ENCODE data around the gene MACROD2.
A peak's percentile ranks its signal among the peaks of the same experiment; 100 is the strongest.

MACROD2 gene

DNA sequence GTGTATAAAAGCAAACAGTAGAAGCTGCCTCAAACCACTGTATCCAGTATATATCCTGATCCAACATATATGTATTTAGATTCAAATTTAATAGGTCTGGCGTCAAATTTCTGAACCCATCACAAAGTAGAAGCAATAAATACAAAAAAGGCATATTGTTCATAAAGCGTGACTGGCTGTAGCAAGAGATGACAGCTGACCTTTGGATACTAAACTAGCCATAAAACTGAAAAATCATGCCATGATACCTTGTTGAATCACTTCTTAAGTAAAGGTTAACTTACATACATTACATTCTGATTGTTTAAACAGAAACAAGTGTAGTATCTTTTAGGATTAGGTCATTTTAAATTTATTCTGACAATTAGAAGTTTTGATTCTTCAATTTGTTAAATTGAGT, 714.1 kb downstream of the MACROD2 start:
- TF ChIP-seq, protein P1, sequence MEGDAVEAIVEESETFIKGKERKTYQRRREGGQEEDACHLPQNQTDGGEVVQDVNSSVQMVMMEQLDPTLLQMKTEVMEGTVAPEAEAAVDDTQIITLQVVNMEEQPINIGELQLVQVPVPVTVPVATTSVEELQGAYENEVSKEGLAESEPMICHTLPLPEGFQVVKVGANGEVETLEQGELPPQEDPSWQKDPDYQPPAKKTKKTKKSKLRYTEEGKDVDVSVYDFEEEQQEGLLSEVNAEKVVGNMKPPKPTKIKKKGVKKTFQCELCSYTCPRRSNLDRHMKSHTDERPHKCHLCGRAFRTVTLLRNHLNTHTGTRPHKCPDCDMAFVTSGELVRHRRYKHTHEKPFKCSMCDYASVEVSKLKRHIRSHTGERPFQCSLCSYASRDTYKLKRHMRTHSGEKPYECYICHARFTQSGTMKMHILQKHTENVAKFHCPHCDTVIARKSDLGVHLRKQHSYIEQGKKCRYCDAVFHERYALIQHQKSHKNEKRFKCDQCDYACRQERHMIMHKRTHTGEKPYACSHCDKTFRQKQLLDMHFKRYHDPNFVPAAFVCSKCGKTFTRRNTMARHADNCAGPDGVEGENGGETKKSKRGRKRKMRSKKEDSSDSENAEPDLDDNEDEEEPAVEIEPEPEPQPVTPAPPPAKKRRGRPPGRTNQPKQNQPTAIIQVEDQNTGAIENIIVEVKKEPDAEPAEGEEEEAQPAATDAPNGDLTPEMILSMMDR (conservative IDR thresholded peaks at IDR 0.05; ENCODE audit: low read length), result no peak
- no peak for DNase-seq (ENCODE audit: low read depth)
- H3K4me3 ChIP-seq (ENCODE audit: low read length), result no peak overlapping the region

DNA sequence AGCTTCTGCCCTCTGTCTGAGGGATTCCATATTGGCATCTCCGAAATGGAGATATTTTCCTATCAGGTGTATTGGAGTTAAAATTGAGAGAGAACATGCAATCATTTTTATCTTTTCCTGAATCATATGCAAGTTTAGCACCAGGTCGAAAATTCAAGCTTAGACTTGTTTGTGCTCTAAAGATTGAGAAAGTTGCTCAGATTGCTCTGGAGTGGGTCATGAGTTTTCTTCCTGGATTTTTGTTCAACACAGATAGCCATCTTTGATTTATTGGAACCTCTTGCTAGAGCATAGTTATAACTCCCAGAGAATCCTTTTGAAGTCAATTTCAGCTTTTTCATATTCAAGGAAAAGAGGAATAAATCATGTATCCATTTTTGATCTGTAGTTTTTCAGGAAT, 715.6 kb downstream of the MACROD2 start:
- no peak overlapping the region for H3K4me3 ChIP-seq (ENCODE audit: low read length)
- no peak for DNase-seq (ENCODE audit: low read depth)
- TF ChIP-seq, protein P1 (conservative IDR thresholded peaks at IDR 0.05; ENCODE audit: low read length), result no peak

DNA sequence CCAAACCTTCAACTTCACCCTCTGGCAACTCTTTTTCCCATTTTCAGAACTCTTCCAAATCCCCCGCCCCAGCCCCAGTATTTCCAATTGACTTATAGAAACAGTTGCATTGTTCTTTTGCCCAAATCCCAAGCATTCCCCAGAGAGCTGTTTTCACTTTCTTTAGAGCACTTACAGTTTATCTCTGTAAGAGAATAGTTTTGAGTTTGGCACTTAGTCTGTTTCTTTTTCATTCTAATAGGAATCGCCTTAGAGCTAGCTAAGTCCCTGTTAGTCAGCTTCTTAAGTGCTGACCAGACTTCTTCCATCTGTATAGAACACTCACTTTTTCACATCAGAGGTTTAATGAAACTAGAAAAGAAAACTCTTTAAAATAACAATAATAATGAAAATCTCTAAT, 716.3 kb downstream of the MACROD2 start:
- TF ChIP-seq, protein P1 (conservative IDR thresholded peaks at IDR 0.05; ENCODE audit: low read length), result no peak
- DNase-seq (ENCODE audit: low read depth), result peak; percentile 1
- H3K4me3 ChIP-seq (ENCODE audit: low read length), result no peak overlapping the region

DNA sequence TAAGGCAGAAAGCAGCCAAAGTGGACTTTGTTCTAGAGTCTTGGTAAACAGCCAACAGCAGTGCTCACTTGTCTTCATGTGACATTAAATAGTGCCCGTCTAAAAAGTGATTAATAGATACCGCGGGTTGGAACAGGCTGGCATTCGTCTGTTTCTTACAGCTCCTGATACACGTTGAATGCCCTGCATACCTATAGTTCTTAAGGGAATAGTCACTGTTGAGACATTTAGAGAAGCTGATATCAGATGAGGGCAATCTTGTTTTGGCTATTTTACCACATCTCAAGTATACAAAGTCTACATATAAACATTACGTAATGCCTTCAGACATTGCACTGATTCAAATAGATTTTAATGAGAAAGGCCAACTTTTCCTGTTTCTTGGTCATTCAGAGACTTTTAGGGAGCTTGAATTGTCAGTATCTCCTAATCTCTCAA, 717.0 kb downstream of the MACROD2 start:
- TF ChIP-seq, protein P1 (conservative IDR thresholded peaks at IDR 0.05; ENCODE audit: low read length), result no peak
- DNase-seq (ENCODE audit: low read depth), result peak; percentile 65
- no peak overlapping the region for H3K4me3 ChIP-seq (ENCODE audit: low read length)

DNA sequence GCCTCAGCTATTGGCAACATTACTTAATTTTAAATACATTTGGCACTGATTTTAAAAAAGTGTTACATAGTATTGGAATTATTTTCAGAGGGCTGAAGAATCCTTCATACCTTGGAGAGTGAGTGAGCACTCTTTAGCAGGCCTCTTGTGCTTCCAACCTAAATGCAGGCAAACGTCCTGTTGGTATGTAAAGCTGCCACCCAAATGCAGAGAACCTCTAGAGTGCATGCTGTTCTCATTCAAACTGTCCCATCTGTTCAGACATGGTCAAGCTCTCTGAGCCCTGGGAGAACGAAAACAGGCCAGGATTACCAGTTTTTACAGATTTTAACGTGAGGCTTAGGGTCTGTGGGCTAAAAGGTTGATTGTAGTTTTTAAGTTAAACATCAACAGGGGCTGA, 720.1 kb downstream of the MACROD2 start:
- H3K4me3 ChIP-seq (ENCODE audit: low read length), result no peak overlapping the region
- no peak for DNase-seq (ENCODE audit: low read depth)
- TF ChIP-seq, protein P1 (conservative IDR thresholded peaks at IDR 0.05; ENCODE audit: low read length), result no peak

DNA sequence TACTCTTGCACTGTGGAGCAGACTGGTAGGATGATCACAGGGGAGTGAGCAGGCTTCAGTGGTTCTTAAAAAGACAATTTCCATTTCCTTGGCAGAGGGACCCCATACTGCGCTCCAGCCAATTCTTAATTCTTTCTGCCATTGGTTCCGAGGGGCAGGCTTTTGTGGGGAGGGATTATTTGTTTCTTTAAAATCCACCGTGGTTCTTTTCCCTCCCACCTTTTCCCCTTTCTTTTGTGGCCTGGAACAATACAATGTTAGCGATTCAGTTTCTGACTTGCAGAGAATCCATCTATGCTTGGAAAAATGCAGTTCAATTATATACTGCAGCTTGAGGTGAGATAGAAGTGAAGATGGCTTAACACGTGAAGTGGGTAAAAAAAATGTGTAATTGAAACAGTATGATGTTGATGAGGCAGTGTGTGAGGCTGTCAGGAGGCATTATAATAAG, 721.1 kb downstream of the MACROD2 start:
- H3K4me3 ChIP-seq (ENCODE audit: low read length), result no peak overlapping the region
- TF ChIP-seq, protein P1 (conservative IDR thresholded peaks at IDR 0.05; ENCODE audit: low read length), result no peak
- DNase-seq (ENCODE audit: low read depth), result no peak

DNA sequence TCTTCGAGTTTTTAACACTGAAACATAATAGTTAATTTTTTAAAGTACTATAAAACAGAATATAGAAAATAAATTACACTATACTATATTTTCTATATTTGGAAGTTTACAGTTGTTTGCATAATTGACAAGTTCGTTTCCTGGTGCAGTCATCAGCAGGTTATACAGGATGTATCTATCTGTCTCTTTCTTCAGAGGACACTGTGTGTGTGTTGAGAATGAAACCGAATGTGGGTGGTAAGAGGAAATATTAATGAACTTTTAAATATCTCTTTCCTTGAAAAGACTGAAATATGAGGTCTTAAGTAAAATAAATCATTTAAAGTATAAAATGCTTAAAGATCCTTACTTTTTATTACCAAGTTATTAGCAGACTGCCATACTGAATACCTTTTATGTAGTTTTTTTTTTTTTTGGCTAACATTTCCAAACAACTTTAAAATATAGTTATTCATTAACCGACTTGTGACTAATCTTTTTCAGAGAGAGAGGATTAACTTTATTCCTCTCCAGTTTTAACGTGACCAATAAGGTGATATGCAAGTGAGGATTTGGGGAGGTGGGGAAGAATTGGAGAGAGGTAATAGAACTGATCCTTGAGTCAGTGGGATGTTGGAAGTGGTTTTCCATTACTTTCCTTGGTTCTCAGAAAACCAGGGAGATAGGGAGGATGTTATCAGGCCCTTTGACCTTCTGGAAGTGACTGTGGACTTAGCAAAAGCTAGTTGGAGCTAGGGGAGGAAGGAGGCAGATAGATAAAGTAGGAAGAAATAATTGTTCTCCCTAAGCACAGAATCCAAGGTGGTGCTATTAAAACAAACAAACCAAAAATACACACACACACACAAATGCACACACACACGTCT, 722.1 kb downstream of the MACROD2 start:
- TF ChIP-seq, protein P1 (conservative IDR thresholded peaks at IDR 0.05; ENCODE audit: low read length), result no peak
- no peak overlapping the region for H3K4me3 ChIP-seq (ENCODE audit: low read length)
- DNase-seq (ENCODE audit: low read depth), result no peak
